ENCODE measurements around the gene TEX19. TPM values are rescaled to one million over a fixed set of nuclear protein-coding genes. Genes with fewer than 3 reads are reported as not detected.

Gene TEX19
- total and polyA plus RNA-seq, 2 of the 8 experiments (the other 6 are each of a cell fraction or from before 2014, with no cell fraction given): 0.54 to 0.80 TPM

GRCh38 chr17:82349287-82349701, 9.8 kb upstream of the TEX19 start (continued):
- no peak for TF ChIP-seq RFX5 (IDR thresholded peaks at IDR 0.05; ENCODE audit: borderline replicate concordance, low read depth, low read length)
- TF ChIP-seq SP2 (IDR thresholded peaks at IDR 0.05; ENCODE audit: low read length): no peak
- TF ChIP-seq PHF8 (conservative IDR thresholded peaks at IDR 0.05; ENCODE audit: low read depth, low read length): no peak
